RPMI7951 (cell line): ENCODE measurements around the gene NEK2. TPM values are rescaled to one million over a fixed set of nuclear protein-coding genes. Genes with fewer than 3 reads are reported as not detected.
"Not testable (repeated sequence)": the region's sequence is repeated elsewhere in the genome, so short reads cannot be mapped to it uniquely, and the experiment has no call there.

ENCODE experiments used
- DNase-seq: peaks from one replicate; pipeline ENCODE4 v3.0.0-alpha.2; 2012; ENCODE audit warnings: low read depth
- total RNA-seq: library from RNA; depleted of rRNA; stranded (reverse); fragments of >200 nt; shearing (Covaris generic); gene quantifications from 2 replicates; pipeline ENCODE4 v1.2.3, GENCODE V29; 2014

The NEK2 gene
- total RNA-seq, 1 experiment from 2014 or later: 110 TPM

DNA sequence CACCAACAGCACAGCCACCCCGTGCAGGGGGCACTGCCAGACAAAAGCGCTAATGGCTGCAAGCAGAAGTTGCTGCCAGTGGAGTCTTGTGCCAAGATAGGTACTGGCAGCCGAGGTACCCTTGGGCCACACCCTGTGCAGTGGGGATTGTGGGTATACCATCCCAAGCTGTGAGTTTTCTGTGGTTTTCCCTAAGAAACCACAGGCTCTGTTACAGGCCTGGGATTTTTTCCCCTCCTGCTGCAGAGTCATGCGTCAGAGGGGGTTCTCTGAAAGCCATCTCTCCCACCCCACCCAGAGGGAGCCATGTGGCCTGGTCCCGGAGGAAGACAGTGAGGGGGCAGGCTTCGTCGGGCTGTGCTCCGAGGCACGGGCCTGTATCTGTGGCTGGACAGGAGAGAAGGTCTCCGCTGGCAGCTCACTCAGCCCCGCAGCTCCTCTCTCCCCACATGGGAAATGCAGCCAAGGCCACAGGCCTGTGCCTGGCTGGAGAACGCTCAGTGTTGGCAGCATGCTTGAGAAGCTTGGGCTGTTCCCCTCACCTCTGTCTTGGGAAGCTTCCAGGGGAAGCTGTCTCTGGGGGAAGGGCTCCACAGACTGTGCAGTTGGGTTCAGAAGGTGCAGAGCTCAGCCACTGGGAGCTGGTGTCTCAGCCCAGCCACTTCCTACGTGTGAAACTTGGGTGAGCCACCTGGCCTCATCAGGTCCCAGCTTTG, 42.5 kb downstream of the NEK2 start:
- peak; percentile 93 for DNase-seq

DNA sequence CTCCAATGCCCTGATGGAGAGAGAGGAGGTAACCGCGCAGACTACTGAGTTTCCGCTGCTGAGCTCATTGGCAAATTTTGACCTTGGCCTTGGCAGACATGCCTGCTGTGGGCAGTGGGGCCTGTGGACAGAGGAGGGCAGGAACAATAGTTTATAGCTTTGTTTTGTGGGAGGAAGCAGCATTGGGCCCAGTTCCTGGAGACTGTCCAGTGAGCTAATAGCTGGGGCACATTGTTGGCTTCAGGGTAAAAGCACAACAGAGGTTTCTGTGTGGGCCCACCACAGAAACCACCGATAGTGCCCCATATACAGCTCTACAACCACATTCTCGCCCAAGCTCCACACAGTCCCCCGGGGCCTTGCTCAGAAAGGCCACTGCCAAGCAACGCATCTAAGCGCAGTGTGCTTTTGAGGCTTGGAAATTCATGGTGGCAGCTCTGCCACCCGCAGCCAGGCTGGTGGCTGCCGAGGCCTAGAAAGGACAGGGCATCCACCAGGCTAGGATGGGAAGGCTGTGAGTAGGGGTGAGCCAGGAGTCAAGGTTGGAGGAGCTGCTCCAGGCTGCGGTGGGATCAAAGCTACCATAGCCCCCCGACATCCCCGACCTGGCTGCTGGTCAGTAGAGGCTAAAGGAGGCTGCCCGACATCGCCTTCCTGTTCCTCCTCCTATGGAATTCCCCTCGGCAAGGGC, 43.2 kb downstream of the NEK2 start:
- peak; percentile 96 for DNase-seq

DNA sequence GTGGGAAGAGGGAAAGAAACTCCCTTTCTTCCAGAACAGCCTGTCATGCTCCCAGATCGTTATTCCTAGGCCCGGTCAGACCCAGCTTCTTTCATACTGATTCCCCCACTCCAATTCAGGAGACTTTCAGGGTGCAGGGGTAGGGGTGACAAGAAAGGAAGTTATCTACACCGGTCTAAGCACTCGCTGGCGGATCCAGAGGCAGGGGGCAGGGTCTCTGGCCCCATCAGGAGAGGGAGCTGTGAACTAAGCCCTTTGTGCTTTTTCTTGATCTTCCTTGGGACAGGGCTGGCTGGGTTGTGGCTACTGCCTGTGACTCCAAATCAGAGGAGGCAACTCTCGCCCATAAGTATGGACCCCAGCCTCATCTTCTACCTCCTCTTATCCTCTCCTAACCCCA, 44.3 kb downstream of the NEK2 start:
- DNase-seq: no peak

DNA sequence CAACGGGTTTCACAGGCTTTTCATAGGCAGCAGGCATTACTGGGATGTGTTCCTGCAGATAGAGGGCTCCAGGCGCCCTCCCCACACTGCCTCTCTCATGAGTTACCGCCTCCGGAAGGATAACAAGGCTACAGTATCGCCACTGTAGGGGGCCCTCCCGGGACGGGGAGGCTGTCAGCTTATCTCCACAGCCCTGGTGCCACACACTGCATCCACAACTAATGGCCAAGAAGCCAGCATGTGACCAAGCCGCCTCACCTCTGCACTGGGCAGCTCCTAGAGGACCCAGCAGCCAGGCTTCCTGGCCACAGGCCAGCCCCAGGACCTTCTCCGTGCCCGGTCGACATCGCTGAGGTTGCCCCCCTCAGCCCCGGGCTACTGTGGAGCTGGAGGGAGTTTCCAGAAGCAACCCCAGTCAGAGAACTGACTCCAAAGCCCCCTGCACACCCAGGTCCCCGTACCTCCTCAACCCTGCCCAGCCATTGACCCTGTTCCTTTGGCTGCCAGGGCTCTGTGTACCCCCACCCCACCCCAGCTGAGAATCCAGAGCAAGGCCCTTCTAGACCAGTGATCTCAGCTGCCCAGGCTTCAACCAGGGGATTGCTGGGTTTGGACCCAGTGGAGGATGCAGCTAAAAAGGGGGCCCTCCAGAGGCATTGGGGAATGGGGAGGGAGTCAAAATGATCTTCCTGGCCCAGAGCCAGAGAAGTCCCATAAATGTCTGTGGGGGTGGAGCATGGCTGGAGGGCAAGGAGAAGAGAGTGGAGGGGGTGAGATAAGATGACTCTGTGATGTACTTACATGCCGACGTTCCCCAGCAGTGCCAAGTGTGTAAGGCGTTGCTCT, 45.0 kb downstream of the NEK2 start:
- DNase-seq: peak; percentile 29

DNA sequence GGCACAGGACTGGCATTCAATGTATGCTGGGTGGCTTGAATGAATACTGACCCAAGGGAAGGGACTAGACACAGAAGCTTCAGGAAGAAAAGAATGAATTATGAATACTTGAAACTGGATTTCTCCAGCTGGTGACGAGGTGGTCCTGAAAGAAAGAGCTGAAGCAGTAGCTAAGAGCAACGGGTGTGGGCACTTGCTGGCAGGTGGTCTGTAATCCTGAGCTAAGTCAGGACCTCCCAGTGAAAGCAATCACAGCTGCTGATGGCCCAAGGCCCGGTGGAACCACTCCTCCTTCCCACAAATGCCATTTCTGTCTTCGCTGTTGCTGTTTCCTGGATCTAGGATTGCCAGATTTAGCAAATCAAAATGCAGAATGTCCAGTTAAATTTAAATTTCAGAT, 47.0 kb downstream of the NEK2 start:
- DNase-seq: no peak

DNA sequence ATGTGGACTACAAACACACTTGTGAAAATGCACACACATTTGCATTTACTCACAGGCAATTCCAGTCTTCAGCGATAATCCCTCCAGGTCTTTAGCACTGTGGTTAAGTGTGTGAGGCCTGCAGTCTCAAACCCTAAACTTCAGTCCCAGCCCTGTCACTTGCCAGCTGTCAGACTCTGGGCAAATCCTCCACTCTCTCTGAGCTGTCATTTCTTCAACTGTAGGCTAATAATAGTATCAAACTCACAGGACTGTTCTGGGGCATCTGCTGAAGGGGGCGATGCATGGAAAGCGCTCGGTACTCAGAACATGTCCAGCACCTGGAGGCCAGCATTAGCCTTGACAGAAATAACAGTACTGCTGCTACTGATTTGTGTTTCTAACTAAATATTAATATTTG, 48.2 kb downstream of the NEK2 start:
- DNase-seq: no peak

DNA sequence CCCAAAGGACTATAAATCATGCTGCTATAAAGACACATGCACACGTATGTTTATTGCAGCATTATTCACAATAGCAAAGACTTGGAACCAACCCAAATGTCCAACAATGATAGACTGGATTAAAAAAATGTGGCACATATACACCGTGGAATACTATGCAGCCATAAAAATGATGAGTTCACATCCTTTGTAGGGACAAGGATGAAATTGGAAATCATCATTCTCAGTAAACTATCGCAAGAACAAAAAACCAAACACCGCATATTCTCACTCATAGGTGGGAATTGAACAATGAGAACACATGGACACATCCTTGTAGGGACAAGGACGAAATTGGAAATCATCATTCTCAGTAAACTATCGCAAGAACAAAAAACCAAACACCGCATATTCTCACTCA, 49.6 kb downstream of the NEK2 start:
- DNase-seq: not testable (repeated sequence)

DNA sequence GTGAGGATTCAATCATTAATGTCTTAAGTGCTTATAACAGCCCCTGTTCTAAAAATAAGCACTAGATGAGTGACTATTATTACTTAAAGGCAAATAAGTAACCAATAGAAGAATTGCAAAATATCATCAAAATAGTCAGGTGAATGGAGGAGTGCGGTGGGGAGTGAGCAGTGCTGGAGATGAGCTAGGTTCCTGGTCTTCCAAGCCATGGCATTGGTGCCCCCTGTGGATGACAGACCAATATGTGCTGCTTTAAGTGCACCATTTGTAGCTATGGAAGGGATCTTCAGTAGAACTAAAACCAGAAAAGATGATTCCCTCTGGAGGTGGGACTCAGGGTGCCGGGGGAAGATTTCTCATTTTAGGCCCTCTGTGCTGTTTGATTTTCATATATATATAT, 50.4 kb downstream of the NEK2 start:
- peak; percentile 61 for DNase-seq

DNA sequence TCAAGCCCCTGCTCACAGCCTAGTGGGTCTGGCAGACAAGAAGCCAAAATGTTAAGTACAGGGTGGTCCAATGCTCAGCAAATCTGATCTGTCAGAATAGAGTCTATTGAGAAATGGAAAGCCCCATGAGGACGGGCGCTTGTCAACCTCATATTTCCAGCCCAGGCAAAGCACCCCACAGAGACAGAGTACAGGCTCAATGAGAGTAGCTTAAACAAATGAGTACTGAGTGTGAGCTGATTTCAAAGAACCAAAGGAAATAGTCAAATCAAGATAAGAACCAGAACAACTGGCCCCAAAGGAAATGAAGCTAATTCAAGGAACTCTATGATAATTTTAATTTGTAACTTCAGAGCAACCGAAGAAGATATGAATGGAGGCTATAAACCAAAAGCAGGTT, 51.9 kb downstream of the NEK2 start:
- DNase-seq: no peak

DNA sequence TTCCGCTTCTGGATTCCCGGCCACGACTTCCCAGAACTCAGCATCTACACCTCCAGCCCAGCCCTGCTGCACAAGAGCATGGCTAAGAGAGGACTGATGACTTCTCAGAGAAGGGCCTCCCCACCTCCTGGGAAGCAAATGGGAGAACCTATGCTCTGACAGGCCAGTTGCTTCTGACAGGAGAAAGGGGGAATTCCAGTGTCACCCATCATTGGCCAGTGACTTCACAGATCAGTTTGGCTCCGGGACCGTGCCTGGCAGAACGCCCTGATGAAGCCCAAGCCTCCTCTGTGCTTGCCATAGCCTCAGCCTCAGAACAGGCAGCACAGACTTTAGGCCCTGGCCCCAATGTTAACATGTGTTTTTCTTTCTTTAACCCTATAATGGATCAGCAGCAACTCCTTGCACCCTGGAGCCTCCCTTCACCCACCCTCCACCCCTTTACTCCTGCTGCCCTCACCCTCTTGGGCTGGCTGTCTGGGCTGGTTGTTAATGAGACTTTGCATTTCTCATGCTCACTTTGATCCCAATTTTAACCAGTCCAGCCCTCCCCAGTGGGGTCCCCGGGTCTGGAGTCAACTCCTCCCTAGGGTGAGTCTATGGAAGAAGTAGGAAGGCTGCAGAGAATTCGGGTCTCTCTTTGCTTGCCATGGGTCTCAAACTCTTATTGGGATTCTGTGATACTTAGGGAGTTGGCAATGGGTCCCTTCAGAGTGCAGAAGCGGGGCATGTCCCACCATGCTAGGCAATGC, 53.8 kb downstream of the NEK2 start:
- DNase-seq: peak; percentile 33

DNA sequence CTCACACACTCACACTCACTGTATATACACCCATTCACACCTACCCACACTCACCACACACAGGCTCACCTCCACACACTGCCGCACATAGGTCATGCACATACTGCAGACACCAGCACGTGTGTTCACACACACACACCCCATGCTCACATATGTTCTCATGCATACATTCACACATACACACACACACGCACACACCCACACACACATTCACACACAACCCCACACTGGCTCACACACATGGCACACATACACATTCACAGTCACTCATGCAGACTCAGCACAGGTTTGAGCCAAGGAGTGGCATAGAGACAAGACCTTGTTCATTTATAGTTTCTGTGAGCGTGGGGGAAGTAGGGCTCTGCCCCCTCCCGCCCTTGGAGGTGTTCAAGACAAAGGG, 55.3 kb downstream of the NEK2 start:
- no peak for DNase-seq

DNA sequence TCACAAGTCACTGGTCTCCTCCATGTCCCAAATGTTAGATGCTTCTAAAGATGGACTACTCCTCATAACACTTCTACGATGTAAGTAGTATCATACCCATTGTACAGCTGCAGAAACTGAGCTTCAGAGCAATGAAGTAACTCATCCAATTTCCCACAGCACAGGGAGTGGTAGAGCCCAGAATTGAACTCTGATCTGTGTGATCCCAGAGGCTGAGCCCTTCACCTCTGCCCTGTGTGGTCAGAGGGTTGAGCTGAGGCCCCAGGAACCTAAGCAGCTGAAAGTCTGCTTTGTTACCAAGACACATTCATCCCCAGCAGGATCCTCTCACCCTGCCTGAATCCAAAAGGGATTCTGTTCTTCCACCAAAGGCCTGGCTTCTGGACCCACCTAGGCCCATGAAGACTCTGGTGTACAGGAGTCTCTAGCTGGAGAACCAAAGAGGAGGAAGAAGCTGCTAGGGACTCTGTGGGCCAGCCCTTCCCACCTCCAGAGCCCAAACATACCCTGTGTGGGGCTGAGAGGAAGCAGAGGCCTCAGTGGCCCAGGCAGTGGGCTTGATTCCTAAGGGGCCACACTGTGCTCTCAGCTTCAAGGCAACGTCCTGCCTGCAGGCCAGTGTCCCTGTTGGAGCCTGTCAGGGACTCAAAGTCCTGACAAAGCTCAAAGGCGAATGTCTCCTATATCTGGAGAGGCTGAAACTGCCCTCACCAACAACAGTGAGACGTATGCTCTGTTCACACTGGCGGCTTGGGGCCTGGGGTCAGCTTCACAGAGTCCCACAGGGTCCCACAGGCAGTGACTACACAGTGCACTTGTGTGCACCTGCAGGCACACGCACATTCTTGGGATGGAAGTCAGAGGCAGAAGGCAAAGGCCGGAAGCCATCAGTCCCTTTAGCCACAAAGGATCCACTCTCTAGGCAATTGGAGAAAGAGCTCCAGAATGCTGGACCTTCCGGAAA, 56.1 kb downstream of the NEK2 start:
- DNase-seq: no peak

DNA sequence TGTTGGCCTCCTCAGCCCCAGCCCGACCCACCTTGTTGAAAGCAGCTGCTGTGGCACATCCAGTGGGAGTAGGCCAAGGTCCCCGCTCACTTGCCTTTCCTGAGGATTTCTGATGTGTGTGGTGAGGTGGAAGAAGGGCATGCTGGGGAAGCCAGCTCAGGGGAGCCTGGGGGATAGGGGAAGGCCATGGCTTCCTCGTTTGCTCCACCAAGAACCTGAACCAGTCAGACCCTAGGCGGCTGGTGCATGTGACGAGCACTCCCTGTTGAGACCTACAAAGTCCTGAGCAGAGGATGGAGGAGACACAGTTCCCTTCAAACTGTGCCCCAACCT, 58.5 kb downstream of the NEK2 start:
- DNase-seq: no peak

DNA sequence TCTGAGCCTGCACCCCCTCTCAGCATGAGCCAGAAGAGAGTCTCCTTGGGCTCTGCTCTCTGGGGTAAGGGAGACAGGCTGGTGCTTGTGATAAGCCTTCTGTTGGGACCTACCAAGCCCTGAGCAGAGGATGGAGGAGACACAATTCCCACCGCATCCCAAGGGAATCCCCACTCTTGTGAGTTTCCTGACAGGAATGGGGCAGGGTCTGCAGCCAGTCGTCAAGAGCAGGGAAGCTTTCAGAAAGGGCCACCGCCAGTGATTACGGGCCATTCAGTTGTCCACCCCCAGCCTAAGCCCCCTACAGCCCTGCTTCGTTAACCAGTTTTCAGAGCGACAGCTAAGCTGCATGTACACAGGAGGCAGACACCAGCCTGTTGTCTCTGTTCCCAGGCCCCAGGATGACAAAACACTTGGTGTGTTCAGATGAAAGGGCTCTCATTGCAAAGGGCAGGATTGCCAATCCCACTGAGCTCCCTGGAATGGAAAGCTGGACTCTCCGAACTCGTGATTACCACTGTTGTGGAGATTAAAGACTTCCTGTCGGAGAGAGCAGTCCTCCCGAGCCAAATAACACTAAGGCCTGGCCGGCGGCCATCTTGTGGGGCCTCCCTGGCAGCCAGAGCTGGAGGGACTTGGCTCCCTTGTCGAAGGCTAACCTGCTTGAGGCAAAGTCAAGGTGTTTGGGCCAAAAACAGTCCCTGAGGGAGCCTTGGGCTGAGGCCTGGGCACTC, 59.0 kb downstream of the NEK2 start:
- no peak for DNase-seq

DNA sequence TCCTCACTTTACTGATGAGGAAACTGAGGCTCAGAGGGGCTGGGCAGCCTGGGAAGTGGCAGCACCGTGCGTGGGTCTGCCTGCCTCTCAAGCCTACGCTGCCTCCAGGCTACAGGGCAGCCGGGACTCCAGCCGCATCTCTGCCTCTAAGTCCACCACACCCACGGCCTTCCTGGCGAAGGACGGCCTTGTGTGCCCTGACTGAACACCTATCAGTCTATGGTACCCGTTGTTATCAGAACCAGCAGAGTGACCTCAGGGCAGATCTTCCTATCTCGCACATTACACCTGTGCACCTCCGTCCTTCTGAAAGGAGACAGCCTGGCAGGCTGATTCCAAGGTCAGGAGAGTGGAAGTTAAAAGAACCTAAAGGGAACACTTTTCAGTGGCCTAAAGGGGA, 60.8 kb downstream of the NEK2 start:
- no peak for DNase-seq

DNA sequence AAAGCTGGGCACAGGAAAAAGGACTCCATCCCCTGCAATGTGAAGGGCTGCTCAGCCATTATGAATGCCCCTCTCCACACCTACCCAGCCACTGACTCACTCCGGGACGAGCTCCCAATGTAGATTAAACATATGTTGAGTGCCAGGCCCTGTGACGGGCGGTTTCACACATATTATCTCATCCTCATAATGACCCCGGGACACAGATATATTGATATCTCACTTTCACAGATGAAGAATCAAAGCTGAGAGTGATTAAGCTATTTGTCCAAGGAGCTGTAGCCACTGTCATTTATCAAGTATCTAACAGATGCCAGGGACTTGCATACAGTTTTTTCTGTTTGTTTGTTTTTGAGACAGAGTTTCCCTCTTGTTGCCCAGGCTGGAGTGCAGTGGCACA, 61.5 kb downstream of the NEK2 start:
- no peak for DNase-seq

DNA sequence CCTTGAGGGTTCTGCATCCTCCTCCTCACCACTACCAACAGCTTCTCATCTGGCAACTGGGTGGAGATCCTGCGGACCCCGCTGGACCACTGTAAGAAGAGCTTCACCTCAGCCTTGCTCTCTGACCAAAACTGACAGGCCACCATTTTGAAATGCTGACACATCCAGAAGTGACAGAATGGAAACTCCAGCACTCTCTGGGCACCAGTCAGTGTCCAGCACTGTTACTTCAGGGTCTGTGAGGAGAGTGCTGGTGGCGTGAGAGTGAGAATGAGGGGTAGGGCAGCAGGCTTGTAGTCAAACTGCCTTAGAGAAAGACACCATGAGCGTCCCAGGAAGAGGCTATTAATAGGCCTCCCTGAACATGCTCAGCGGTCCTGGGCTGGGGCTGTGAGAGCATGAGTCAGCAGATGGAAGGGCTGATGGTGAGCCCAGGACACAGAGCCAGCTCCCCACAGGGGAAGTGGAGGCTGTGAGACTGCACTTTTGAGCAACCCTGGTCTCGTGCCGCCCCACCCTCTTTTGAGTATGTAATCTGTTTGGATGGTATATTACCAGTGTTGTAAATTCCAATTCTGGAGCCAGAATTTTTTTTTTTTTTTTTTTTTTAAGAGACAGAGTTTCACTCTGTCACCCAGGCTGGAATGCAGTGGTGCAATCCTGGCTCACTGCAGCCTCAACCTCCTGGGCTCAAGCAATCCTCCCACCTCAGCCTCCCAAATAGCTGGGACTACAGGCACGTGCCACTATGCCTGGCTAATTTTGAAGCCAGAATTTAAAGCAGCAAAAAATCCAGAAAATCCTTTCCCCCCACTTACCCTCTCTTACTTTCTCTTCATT, 62.1 kb downstream of the NEK2 start:
- DNase-seq: peak; percentile 93

DNA sequence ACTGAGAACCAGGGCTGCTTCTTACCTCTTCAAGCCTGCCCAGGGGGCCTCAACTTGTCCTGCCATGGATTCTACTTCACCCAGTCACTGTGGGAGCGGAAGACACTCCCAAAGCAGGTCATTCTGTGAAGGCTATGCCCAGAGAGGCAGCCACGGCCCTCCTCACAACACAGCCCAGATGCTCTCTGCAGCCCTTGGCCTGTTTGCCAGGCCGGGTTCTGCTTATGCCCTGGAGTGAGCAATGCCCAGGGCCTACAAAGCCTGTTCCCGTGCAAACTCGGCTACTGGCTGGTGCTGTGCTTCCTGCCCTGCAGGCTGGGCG, 62.7 kb downstream of the NEK2 start:
- peak; percentile 21 for DNase-seq
